HCT116 (cell line): ENCODE measurements around the gene AQP5. TPM values are rescaled to one million over a fixed set of nuclear protein-coding genes. Genes with fewer than 3 reads are reported as not detected.

Experiments used
- ATAC-seq: fragments of 200-7000 bp; cut with Tn5 transposase; 2 replicates; pipeline ENCODE4 v1.9.1; 2020; ENCODE audit warnings: mild to moderate bottlenecking, moderate library complexity
- BruUV-seq: library from RNA; stranded (reverse); fragments of 400-500 nt; replicated peaks from 2 replicates; lab custom pipeline; 2021; lab: Mats Ljungman, UMichigan
- CTCF ChIA-PET: fragments of 300-600 bp; sonication (Branson Sonifier 250); formaldehyde crosslinking; loops from one replicate; lab custom pipeline; 2021; ENCODE audit warnings: antibody characterized with exemption; lab: Charles Lee
- POLR2A ChIA-PET: fragments of 300-600, 350-600 bp; sonication (Branson Sonifier 250); formaldehyde crosslinking; loops from one replicate; lab custom pipeline; 2021; ENCODE audit warnings: antibody characterized with exemption; lab: Charles Lee
- RAD21 ChIA-PET, 2 experiments: fragments of 300-600 bp; sonication (Branson Sonifier 250); formaldehyde crosslinking; loops; one replicate each; lab custom pipeline; 2023; ENCODE audit warnings: low total read pairs in 2 of 2; ENCODE audit not compliant: uncharacterized antibody in 2 of 2, unreplicated experiment in 2 of 2, low non-redundant PET in 1 of 2; lab: Charles Lee
- DNase-seq: peaks from one replicate; pipeline ENCODE4 v3.0.0-alpha.2; 2010; ENCODE audit warnings: low read depth, low spot score
- H2AFZ ChIP-seq: fragments of 200-600 bp; shearing (Covaris generic), sonication (generic); 2 replicates; pipeline ENCODE4 v1.6.1; 2017; ENCODE audit warnings: low read depth, mixed run types, mixed read lengths, antibody characterized with exemption, low read length; ENCODE audit not compliant: poor library complexity, severe bottlenecking
- H3K27ac ChIP-seq: 2 replicates; pipeline ENCODE4 v1.5.1; 2012; ENCODE audit warnings: low read depth, low read length
- H3K27me3 ChIP-seq: fragments of 200-600 bp; sonication (generic); 2 replicates; pipeline ENCODE4 v1.6.1; 2016; ENCODE audit warnings: mixed run types, low read length, mixed read lengths; ENCODE audit not compliant: insufficient read depth
- H3K36me3 ChIP-seq, 2 experiments: fragments of 200-500 bp in 1 of 2; fragments of 200-600 bp in 1 of 2; sonication (Bioruptor generic) in 1 of 2; sonication (generic) in 1 of 2; 2 replicates each; pipeline versions ENCODE4 v1.5.1 to v1.6.1; 2014 to 2016; ENCODE audit warnings: low read length in 2 of 2, inconsistent platforms in 1 of 2, mixed read lengths in 1 of 2, mixed run types in 1 of 2; ENCODE audit not compliant: insufficient read depth in 2 of 2, control insufficient read depth in 1 of 2
- H3K4me1 ChIP-seq, 2 experiments: fragments of 200-600 bp in 1 of 2; sonication (generic) in 1 of 2; 2 replicates each; pipeline versions ENCODE4 v1.5.1 to v1.6.1; 2012 to 2017; ENCODE audit warnings: low read length in 2 of 2, inconsistent platforms in 1 of 2, mild to moderate bottlenecking in 1 of 2, mixed read lengths in 1 of 2, mixed run types in 1 of 2, moderate library complexity in 1 of 2; ENCODE audit not compliant: insufficient read depth in 2 of 2, control insufficient read depth in 1 of 2
- H3K4me2 ChIP-seq: fragments of 200-600 bp; sonication (generic); 2 replicates; pipeline ENCODE4 v1.6.1; 2017; ENCODE audit warnings: mixed run types, low read length, mixed read lengths
- H3K4me3 ChIP-seq, 2 experiments: fragments of 200-600 bp in 1 of 2; sonication (generic) in 1 of 2; replicated peaks in 1 of 2; 2 replicates each; pipeline ENCODE4 v1.5.1; 2011 to 2016; ENCODE audit warnings: low read length in 2 of 2, control low read depth in 1 of 2, low read depth in 1 of 2, mild to moderate bottlenecking in 1 of 2, mixed read lengths in 1 of 2, mixed run types in 1 of 2
- H3K79me2 ChIP-seq: fragments of 200-600 bp; sonication (generic); 2 replicates; pipeline ENCODE4 v1.6.1; 2017; ENCODE audit warnings: mild to moderate bottlenecking, mixed run types, low read length, moderate library complexity, mixed read lengths; ENCODE audit not compliant: insufficient read depth
- H3K9ac ChIP-seq: fragments of 200-600 bp; sonication (generic); 2 replicates; pipeline ENCODE4 v1.6.1; 2016; ENCODE audit warnings: low read length, mixed read lengths
- H3K9me2 ChIP-seq: fragments of 200-600 bp; sonication (generic), shearing (Covaris generic); 2 replicates; pipeline ENCODE4 v1.6.1; 2017; ENCODE audit warnings: mixed run types, mild to moderate bottlenecking, moderate library complexity; ENCODE audit not compliant: insufficient read depth
- H3K9me3 ChIP-seq, 2 experiments: fragments of 200-500 bp in 1 of 2; fragments of 200-600 bp in 1 of 2; sonication (Bioruptor generic) in 1 of 2; sonication (generic) in 1 of 2; 2 replicates each; pipeline ENCODE4 v1.6.1; 2014 to 2017; ENCODE audit warnings: low read length in 2 of 2, mixed read lengths in 2 of 2, inconsistent platforms in 1 of 2, low read depth in 1 of 2, mild to moderate bottlenecking in 1 of 2, mixed run types in 1 of 2, moderate library complexity in 1 of 2; ENCODE audit not compliant: control insufficient read depth in 1 of 2, insufficient read depth in 1 of 2
- H4K20me1 ChIP-seq: fragments of 200-600 bp; sonication (generic), shearing (Covaris generic); 2 replicates; pipeline ENCODE4 v1.6.1; 2017; ENCODE audit warnings: mixed run types, mild to moderate bottlenecking, moderate library complexity; ENCODE audit not compliant: insufficient read depth
- CTCF ChIP-seq, 3 experiments: fragments of 200-600 bp in 1 of 3; sonication (generic) in 1 of 3; IDR thresholded peaks in 2 of 3; conservative IDR thresholded peaks in 1 of 3; 2 replicates each; pipeline ENCODE4 v1.5.1; 2012 to 2017; ENCODE audit warnings: low read depth in 2 of 3, low read length in 2 of 3, antibody characterized with exemption in 1 of 3, borderline replicate concordance in 1 of 3, control low read depth in 1 of 3, mild to moderate bottlenecking in 1 of 3, mixed read lengths in 1 of 3, mixed run types in 1 of 3, moderate library complexity in 1 of 3; ENCODE audit not compliant: insufficient read depth in 1 of 3
- EZH2 ChIP-seq: fragments of 200-600 bp; sonication (generic); IDR thresholded peaks from 2 replicates; pipeline ENCODE4 v1.6.1; 2017; ENCODE audit warnings: antibody characterized with exemption, mixed run types
- YY1 ChIP-seq: IDR thresholded peaks from 2 replicates; pipeline ENCODE4 v1.6.1; 2011; ENCODE audit warnings: low read length, low read depth, moderate library complexity, mild to moderate bottlenecking; ENCODE audit not compliant: insufficient replicate concordance; ENCODE audit errors: extremely low read depth
- ZBTB33 ChIP-seq: IDR thresholded peaks from 2 replicates; pipeline ENCODE4 v1.6.1; 2011; ENCODE audit warnings: mild to moderate bottlenecking, low read length, moderate library complexity; ENCODE audit not compliant: insufficient replicate concordance; ENCODE audit errors: extremely low read depth
- intact Hi-C: fragments of 100-400 bp; cut with micrococcal nuclease; formaldehyde crosslinking; loops from 2 replicates; pipeline ENCODE4 v1.10.0; 2022
- total RNA-seq: library from RNA; stranded (reverse); gene quantifications from one replicate; pipeline ENCODE4 v1.2.1, GENCODE V29; 2021; ENCODE audit not compliant: unreplicated experiment

The AQP5 gene
- total RNA-seq, 1 experiment from 2014 or later = not detected

- intact Hi-C loops = loop anchor here (2.0 to 10.0 kb wide), 3 partner anchors 99 to 209 kb away; no protein-coding TSS in a partner anchor
- H2AFZ ChIP-seq = no peak overlapping the region
- ATAC-seq (no peak), DNase-seq (no peak)
- no peak overlapping the region for H3K27ac ChIP-seq
- TF ChIP-seq YY1 = no peak
- H4K20me1 ChIP-seq = no peaks in the 10 kb centered on the region
- BruUV-seq = no TSS peak
- ChIA-PET CTCF (interaction anchor here (1.5 to 4.0 kb wide), 7 partner anchors 7 to 188 kb away, joined by 4 to 65 read pairs (median 32); no protein-coding TSS in a partner anchor), RAD21 (interaction anchor here (0.6 to 2.0 kb wide), 6 partner anchors 91 to 105 kb away, joined by 3 to 9 read pairs (median 6); no protein-coding TSS in a partner anchor), POLR2A (no interaction called here)
- no peaks in the 10 kb centered on the region for H3K36me3 ChIP-seq
- no peak overlapping the region for H3K4me2 ChIP-seq
- H3K9me2 ChIP-seq = no peaks in the 10 kb centered on the region
- no peak overlapping the region for H3K4me3 ChIP-seq
- 0 out of 2 replicates have a peak, but pooled peaks cover 3% of the 10 kb centered on the region for H3K27me3 ChIP-seq
- H3K79me2 ChIP-seq = no peaks in the 10 kb centered on the region
- H3K9ac ChIP-seq = no peak overlapping the region
- no peaks in the 10 kb centered on the region for H3K9me3 ChIP-seq
- peaks cover 10 to 32% of the 10 kb centered on the region in 2 experiments for H3K4me1 ChIP-seq
Measured at GRCh38 chr12:49965836-49966235, 4.2 kb downstream of the AQP5 start.

DNA sequence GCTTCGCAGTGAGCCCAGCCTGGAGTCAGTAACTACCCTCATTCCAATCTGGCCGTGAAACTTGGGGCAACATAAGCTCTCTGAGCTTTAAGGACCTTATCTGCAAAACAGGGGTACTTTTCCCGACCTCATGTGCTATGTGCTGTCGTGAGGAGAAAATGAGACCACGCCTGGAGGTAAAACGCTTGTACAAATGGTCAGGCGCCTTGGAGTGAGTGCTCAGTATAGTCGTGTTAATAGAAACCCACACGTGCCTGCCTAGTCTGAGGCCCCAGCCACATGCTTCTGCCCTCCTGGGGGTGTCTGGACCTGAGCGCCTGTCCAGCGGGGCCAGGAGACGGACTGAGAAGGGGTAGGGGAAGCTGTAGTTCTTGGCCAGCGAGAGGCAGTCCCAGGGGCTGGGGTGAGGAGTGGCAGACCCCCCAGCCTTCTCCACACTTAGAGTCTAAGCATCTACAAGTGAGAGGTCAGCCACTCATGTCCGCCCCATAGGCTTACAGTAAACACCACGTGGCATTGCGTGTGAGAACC is 4.9 kb downstream of the AQP5 start:
- CTCF ChIA-PET = interaction anchor here (0.6 to 4.0 kb wide), 34 partner anchors 8 to 351 kb away, joined by 3 to 65 read pairs (median 4); partner anchors contain the start of genes BCDIN3D, COX14, RACGAP1 and SMARCD1

More for the DNA sequence above, 4.9 kb downstream of the AQP5 start:
- DNase-seq = no peak
- Histone ChIP-seq H3K4me3 (peak overlapping the region in 1 of 2 experiments; percentile 56; a peak in 2 of 4 replicates), H3K9me2 (no peaks in the 10 kb centered on the region), H3K4me2 (peak overlapping the region; percentile 92)
- intact Hi-C loops = loop anchor here (1.0 to 10.0 kb wide), 5 partner anchors 90 to 208 kb away; no protein-coding TSS in a partner anchor
- TF ChIP-seq CTCF (IDR thresholded peaks at IDR 0.05 in 2 of 3, conservative IDR thresholded peaks at IDR 0.05 in 1 of 3; ENCODE audit: borderline replicate concordance in 1 of 3, insufficient read depth in 1 of 3, low read depth in 2 of 3, low read length in 2 of 3) (no peak), EZH2 (no peak), ZBTB33 (no peak), YY1 (no peak)
- TF ChIP-seq, all 23 proteins: peak for 0
- BruUV-seq = no TSS peak
- RAD21 ChIA-PET = interaction anchor here (0.6 to 2.0 kb wide), 7 partner anchors 90 to 104 kb away, joined by 3 to 9 read pairs (median 6); no protein-coding TSS in a partner anchor
- Histone ChIP-seq H2AFZ (no peak overlapping the region), H4K20me1 (no peaks in the 10 kb centered on the region), H3K27ac (no peak overlapping the region; the same call in 1 of the 2 replicates), H3K9ac (no peak overlapping the region), H3K27me3 (0 out of 2 replicates have a peak, but pooled peaks cover 5% of the 10 kb centered on the region), H3K4me1 (peaks cover 10 to 31% of the 10 kb centered on the region in 2 experiments), H3K79me2 (no peaks in the 10 kb centered on the region), H3K9me3 (no peaks in the 10 kb centered on the region), H3K36me3 (no peaks in the 10 kb centered on the region)
- POLR2A ChIA-PET = interaction anchor here (1.4 kb wide), 1 partner anchor 72 kb away, joined by 3 read pairs; no protein-coding TSS in a partner anchor
- peak; percentile 3 for ATAC-seq
